DOHH2 (cell line): ENCODE results near the gene SAMD4B.

Experiments used
- H3F3A ChIP-seq: fragments of 200-600 bp; sonication (generic), shearing (Covaris generic); 2 replicates; pipeline ENCODE4 v1.6.0; 2016; ENCODE audit warnings: antibody characterized with exemption, mild to moderate bottlenecking; ENCODE audit not compliant: control insufficient read depth, insufficient read depth
- H3K27ac ChIP-seq: fragments of 200-600 bp; sonication (generic); 2 replicates; pipeline ENCODE4 v1.5.1; 2014; ENCODE audit warnings: low read depth, mild to moderate bottlenecking, low read length, moderate library complexity
- H3K27me3 ChIP-seq: fragments of 200-600 bp; sonication (generic); 2 replicates; pipeline ENCODE4 v1.6.1; 2014; ENCODE audit warnings: mild to moderate bottlenecking, low read length, mixed read lengths; ENCODE audit not compliant: control insufficient read depth
- H3K36me3 ChIP-seq: fragments of 200-600 bp; sonication (generic); 2 replicates; pipeline ENCODE4 v1.6.1; 2014; ENCODE audit warnings: mild to moderate bottlenecking, low read length, moderate library complexity, mixed read lengths; ENCODE audit not compliant: control insufficient read depth
- H3K4me1 ChIP-seq: fragments of 200-600 bp; sonication (generic); 2 replicates; pipeline ENCODE4 v1.6.1; 2014; ENCODE audit warnings: mild to moderate bottlenecking, low read length, mixed read lengths; ENCODE audit not compliant: control insufficient read depth
- H3K4me2 ChIP-seq: fragments of 200-600 bp; sonication (generic); 2 replicates; pipeline ENCODE4 v1.6.0; 2014; ENCODE audit warnings: mild to moderate bottlenecking, low read length, moderate library complexity
- H3K4me3 ChIP-seq: fragments of 200-600 bp; sonication (generic); 2 replicates; pipeline ENCODE4 v1.5.1; 2014; ENCODE audit warnings: mild to moderate bottlenecking, low read length, mixed read lengths
- H3K79me2 ChIP-seq: fragments of 200-600 bp; sonication (generic); 2 replicates; pipeline ENCODE4 v1.6.1; 2014; ENCODE audit warnings: mild to moderate bottlenecking, low read length, mixed read lengths; ENCODE audit not compliant: control insufficient read depth
- H3K9me2 ChIP-seq: fragments of 200-600 bp; sonication (generic); replicated peaks from 2 replicates; pipeline ENCODE4 v1.6.1; 2014; ENCODE audit warnings: mild to moderate bottlenecking, low read length, mixed read lengths; ENCODE audit not compliant: control insufficient read depth
- H3K9me3 ChIP-seq: fragments of 200-600 bp; sonication (generic); 2 replicates; pipeline ENCODE4 v1.6.1; 2014; ENCODE audit warnings: antibody characterized with exemption, low read length, mixed read lengths; ENCODE audit not compliant: control insufficient read depth, insufficient read depth
- H4K20me1 ChIP-seq: fragments of 200-600 bp; sonication (generic); 2 replicates; pipeline ENCODE4 v1.6.0; 2014; ENCODE audit warnings: low read depth, mild to moderate bottlenecking, antibody characterized with exemption, low read length, moderate library complexity; ENCODE audit not compliant: control insufficient read depth, insufficient read depth
- EZH2phosphoT487 ChIP-seq: fragments of 200-600 bp; sonication (generic); IDR thresholded peaks from 2 replicates; pipeline ENCODE4 v1.6.1; 2017; ENCODE audit warnings: borderline replicate concordance, mild to moderate bottlenecking, antibody characterized with exemption, low read length, moderate library complexity, mixed read lengths
- TF ChIP-seq, protein P1 (sequence below): fragments of 200-600 bp; sonication (generic); IDR thresholded peaks from one replicate; pipeline ENCODE4 v1.5.1; 2014; ENCODE audit warnings: antibody characterized with exemption, mild to moderate bottlenecking, low read depth, low read length; ENCODE audit not compliant: poor library complexity, severe bottlenecking

The SAMD4B gene

DNA sequence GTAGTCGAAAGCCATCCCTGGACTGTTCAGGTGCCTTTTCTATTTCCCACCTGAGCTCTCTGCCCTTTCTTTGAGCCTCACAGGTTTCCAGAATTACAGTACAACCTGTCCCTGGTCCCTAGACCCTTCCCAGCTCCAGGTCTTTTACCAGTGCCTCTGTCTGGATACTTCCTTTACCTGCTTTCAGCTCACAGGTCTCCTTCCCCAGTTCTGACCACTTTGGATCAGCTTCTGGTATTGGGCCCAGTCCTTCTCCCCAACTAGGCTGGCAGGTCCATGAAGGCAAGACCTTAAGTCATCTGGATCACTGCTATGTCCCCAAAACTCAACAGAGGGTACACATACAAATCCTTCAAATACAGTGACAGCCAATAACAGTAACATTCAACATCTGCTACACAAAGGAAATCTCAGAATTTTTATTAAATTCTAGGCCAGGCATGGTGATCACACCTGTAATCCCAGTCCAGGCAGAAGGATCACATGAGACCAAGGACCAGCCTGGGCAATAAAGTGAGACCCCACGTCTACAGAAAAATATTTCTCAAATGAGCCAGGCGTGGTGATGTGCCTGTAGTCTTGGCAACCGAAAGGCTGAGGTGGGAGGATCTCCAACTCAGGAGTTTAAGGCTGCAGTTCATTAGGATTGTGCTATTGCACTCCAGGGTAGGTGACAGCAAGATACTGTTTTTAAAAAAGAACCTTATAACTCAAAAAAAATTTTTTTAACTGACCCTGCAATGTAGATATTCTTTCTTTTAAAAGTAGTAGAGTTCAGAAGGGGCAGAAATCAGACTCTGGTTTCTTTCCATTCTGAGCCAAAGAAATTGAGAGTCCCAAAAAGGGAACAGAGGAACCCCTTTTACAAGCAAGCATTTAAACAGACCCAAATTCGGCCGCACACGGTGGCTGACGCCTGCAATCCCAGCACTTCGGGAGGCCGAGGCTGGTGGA, 92.2 kb downstream of the SAMD4B start:
- TF ChIP-seq, protein P1, sequence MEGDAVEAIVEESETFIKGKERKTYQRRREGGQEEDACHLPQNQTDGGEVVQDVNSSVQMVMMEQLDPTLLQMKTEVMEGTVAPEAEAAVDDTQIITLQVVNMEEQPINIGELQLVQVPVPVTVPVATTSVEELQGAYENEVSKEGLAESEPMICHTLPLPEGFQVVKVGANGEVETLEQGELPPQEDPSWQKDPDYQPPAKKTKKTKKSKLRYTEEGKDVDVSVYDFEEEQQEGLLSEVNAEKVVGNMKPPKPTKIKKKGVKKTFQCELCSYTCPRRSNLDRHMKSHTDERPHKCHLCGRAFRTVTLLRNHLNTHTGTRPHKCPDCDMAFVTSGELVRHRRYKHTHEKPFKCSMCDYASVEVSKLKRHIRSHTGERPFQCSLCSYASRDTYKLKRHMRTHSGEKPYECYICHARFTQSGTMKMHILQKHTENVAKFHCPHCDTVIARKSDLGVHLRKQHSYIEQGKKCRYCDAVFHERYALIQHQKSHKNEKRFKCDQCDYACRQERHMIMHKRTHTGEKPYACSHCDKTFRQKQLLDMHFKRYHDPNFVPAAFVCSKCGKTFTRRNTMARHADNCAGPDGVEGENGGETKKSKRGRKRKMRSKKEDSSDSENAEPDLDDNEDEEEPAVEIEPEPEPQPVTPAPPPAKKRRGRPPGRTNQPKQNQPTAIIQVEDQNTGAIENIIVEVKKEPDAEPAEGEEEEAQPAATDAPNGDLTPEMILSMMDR = no peak
- no peak for TF ChIP-seq EZH2phosphoT487
- H3K4me2 ChIP-seq = peak overlapping the region; percentile 84
- H3K4me1 ChIP-seq = peaks cover 52% of the 10 kb centered on the region
- H4K20me1 ChIP-seq = peaks cover 15% of the 10 kb centered on the region
- H3K9me3 ChIP-seq = no peaks in the 10 kb centered on the region
- peak overlapping the region; percentile 76 for H3K27ac ChIP-seq
- no peaks in the 10 kb centered on the region for H3K9me2 ChIP-seq
- peaks cover 56% of the 10 kb centered on the region for H3F3A ChIP-seq
- H3K36me3 ChIP-seq = peaks cover 43% of the 10 kb centered on the region
- H3K79me2 ChIP-seq = peaks cover 38% of the 10 kb centered on the region
- H3K4me3 ChIP-seq = peak overlapping the region; percentile 92
- no peaks in the 10 kb centered on the region for H3K27me3 ChIP-seq
